Kidney glomerular epithelial cell (primary cell): ENCODE measurements around the gene LMBRD2.
A peak's percentile ranks its signal among the peaks of the same experiment; 100 is the strongest.
"Not testable (repeated sequence)": the region's sequence is repeated elsewhere in the genome, so short reads cannot be mapped to it uniquely, and the experiment has no call there.

Source experiments
- DNase-seq: peaks from one replicate; lab custom pipeline; 2025; lab: John Stamatoyannopoulos, UW

LMBRD2 gene

GRCh38 chr5:36161361-36161760, 9.7 kb upstream of the LMBRD2 start:
- DNase-seq: no peak

DNA sequence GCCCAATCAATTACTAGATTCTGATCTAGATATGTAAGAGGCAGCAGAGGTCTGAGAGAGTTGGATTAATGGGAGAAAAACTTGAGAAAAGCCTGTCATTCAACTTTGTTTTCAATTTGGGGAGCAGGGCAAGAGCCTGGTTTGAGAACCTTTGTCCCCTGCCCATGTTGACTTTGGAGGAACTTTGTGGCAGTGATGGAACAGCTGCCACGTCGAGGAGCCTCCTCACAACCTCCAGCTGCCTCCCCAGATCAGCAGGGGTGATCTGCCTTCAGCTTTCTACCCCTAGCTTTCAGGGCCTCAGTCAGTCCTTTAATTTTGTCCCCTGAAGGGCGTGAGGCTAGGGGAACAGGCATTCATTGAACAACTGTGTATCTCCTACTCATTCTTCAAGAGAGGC, 8.9 kb upstream of the LMBRD2 start:
- no peak for DNase-seq

DNA sequence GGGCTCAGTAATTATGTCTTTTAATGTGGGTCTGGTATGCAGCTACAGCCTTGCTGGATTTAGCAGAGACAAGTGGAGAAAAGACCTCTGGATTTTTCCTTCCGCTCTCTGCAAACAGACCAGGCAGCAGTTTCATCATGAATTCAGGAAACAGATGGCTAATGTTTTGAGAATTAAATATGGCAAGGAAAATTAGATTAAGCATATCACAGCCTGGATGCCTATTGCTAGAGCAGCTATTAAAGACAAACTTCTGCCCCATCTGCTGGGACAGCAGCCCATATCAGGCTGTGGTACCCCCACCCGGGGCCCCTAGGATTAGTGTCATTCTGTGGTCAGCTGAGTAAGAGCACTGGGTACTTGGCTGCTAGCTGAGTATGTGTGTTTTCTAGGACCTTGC, 6.5 kb upstream of the LMBRD2 start:
- no peak for DNase-seq

- DNase-seq: peak; percentile 8
Observed at GRCh38 chr5:36156619-36157018, 4.9 kb upstream of the LMBRD2 start.

DNA sequence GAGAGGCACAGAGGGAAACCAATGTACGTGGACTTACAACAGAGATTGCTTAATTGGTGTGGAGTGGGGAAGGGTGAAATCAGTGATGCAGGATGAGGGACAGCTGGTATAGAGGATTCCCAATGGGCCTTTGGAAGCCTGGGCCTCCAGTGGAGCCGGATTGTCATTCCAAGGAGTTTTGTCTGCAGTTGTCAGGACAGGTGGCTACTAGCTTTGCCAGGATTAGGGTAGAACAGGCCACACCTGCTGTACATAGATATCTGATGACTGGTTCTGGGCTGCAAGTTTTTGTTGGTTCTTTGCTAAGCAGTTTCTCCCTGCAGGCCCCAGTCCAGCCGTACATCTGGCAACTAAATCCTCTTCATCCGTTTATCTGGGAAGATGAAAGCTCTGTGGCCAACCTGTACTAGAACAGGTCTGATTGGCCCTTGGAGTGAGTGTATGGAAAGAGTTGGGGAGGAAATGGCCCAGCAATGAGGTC, 4.5 kb upstream of the LMBRD2 start:
- DNase-seq: no peak

- no peak for DNase-seq
Observed at GRCh38 chr5:36155291-36155690, 3.6 kb upstream of the LMBRD2 start.

DNA sequence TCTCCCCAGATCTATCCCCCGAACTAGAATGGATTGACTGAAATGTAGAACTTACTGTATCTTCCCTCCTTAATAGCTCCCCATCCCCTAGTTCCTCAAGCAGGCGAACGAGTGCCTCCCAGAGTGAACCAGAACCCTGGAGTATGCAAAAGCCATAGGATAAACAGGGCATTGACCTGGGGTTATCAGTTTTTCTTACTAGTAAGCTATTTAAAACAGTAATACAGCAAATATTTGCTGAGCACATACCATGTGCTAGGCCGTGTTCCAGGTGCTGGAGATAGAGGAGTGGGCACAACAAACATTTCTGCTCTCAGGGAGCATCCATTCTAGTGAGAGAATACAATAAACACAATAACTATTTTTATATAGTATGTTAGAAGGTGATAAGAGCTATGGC, 2.0 kb upstream of the LMBRD2 start:
- DNase-seq: no peak

DNA sequence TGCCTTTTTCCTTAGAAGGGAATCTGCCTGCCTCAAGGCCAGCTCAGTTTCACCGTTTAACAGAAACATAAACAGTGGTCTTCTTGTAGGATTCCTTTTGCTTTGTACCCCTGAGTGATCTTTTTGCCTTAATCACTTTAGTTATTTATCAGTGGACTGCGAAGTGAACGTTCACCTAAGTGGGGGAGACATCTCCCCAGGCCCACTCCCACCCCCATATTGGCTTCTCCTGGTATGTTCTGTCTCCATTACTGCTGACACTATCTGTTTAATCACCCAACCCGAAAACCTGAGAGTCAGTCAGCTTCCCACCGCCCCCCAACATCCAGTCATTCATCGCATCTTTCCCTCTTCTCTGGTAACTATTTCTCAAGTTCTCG, 1.6 kb upstream of the LMBRD2 start:
- no peak for DNase-seq

DNA sequence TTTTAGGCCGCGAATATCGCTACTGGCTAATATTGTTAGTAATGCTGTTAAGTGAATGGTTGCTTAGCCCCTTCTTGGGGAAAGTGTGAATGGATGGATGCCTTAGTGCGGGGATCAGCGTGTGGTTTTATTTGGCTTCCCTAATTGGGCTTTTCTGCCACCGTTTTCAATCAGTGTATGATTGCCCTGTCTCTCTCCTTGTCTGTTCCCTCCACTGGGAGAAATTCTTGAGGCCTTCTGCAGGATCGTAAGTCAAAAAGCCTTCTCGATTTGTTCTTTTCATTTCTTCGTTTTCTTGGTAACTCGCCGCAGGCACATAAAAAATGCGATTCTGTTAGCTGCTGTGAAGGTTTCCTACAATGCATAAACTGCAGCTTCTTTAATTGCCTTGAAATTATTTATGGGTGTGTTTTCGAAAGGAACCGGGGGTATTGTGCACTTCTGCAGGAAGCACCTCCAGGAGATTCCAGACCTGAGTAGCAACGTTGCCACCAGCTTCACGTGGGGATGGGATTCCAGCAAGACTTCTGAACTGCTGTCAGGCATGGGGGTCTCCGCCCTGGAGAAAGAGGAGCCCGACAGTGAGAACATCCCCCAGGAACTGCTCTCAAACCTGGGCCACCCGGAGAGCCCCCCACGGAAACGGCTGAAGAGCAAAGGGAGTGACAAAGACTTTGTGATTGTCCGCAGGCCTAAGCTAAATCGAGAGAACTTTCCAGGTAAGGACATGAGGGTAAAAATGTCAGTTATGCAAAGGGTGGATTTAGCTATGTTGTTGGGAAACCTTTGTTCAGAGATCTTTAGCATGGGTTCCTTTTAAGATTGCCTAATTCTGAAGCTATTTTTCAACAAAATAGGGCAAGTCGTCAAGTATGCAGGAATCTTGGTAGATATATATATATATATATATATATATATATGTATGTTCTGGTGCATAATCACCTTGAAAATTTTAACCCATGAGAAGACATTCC, 924 bp upstream of the LMBRD2 start:
- peak; percentile 52 for DNase-seq

DNA sequence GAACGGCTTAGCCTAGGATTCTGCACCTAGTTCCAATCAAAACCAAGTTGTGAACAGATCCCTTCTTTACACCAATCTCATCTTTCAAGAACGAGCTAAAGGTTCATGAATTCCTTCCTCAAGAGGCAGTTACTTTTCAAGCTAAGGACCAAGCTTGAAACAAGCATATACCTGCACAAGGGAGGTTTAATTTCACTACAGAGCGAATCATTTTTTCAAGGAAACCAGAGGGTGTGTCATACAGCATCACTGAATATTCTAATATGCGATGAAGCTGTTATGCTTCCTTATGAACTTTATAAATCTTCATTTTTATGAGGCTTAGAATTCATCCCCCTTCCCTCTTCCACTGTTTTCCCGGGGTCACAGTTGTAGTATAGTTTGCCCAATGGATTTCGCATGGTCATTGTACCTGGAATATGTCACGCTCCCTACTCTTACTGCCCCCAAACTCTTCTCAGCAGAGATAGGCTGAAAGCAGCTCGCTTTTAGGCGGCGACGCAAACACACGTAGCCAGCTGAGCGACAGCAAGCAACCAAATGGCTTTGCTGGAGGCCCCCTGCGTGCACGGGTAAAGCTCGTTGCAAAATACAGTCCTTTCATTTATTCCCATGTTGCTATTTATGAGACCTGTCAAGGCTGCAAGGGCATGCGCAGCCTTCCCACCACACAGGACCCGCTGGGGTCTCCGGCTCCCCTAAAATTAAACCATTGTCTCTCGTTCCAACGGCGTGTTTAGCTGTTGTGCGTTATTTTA, 832 bp downstream of the LMBRD2 start:
- peak; percentile 28 for DNase-seq

DNA sequence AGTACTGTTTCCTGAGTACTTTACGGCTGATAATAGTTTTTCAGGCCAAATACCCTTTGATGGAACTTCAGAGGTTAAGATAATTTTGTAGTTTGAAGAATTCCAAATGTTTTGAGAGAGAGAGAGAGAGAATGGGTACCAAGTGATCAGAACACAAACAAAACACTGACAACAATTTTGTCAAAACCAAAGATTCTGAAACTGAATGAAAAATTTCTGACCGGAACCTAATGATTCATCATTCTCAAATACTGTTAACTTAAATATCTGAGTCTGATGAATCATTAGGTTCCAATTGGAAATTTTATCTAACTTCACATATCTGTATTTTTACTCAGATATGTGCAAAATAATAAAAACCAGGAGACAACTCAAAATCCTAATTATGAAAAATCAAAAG, 4.0 kb downstream of the LMBRD2 start:
- no peak for DNase-seq

- DNase-seq: no peak
Observed at GRCh38 chr5:36146390-36146789, 5.3 kb downstream of the LMBRD2 start.

- DNase-seq: no peak
Observed at GRCh38 chr5:36145311-36145710, 6.4 kb downstream of the LMBRD2 start.

- DNase-seq: no peak
Observed at GRCh38 chr5:36138900-36139683, 12.6 kb downstream of the LMBRD2 start.

- DNase-seq: no peak
Observed at GRCh38 chr5:36136581-36136980, 15.1 kb downstream of the LMBRD2 start.

DNA sequence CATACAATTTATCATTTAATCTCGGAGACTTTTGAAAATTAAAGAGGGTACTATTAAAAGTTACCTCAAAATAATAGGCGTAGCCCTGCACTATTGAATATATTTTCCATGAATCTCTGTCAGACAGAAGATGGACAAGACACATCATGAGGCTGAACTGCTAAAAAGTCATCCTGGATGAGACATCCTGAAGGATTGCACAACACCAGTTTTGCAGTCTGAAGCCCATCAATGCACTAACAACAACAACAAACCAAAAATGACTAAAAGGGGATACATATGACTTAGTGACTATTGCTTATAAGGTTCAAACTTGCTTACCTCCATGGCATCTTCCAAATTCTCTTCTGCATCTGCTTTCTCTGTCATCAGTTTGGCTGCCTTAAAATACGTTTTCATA, 15.7 kb downstream of the LMBRD2 start:
- no peak for DNase-seq

GRCh38 chr5:36133009-36133408, 18.7 kb downstream of the LMBRD2 start:
- DNase-seq: not testable (repeated sequence)

DNA sequence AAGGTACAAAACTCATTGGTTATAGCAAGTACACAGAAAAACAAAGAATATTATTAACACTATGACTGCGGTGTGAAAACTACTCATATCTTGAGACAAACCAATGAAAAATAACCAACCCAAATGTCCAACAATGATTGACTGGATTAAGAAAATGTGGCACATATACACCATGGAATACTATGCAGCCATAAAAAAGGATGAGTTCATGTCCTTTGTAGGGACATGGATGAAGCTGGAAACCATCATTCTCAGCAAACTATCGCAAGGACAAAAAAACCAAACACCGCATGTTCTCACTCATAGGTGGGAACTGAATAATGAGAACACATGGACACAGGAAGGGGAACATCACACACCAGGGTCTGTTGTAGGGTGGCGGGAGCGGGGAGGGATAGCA, 22.0 kb downstream of the LMBRD2 start:
- not testable (repeated sequence) for DNase-seq

DNA sequence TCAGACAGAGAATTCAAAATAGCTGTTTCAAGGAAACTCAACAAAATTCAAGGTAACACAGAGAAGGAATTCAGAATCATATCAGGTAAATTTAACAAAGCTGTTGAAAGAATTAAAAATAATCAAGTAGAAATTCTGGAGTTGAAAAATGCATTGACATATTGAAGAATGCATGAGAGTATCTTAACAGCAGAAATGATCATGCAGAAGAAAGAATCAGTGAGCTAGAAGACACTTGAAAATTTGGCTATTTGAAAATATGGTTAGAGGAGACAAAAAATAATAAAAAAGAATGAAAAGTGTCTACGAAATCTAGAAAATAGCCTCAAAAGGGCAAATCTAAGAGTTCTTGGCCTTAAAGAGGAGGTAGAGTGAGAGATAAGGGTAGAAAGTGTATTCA, 22.9 kb downstream of the LMBRD2 start:
- no peak for DNase-seq

DNA sequence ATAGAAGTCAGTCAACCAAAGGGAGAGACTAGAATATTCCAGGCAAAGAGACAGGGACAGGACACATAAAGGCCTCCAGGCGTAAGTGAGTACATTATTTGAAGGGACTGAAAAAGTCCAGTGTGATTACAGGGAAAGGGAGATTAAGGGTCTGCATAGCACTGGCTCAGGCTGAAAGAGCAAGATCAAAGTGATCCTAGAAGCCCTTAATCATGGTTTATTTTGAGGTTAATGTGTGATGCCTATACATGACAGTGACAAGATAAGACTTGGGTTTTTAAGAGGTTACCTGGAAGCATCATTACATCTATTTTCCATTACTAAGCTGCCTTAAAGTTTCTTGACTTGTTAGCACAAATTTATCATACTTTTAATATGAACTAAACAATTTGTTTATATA, 25.8 kb downstream of the LMBRD2 start:
- DNase-seq: no peak

- no peak for DNase-seq
Observed at GRCh38 chr5:36111238-36111637, 40.4 kb downstream of the LMBRD2 start.

- no peak for DNase-seq
Observed at GRCh38 chr5:36108758-36109460, 42.8 kb downstream of the LMBRD2 start.
